H1 (cell line): ENCODE measurements around the gene CBX4. TPM values are rescaled to one million over a fixed set of nuclear protein-coding genes. Genes with fewer than 3 reads are reported as not detected.

Experiments
- ASH2L ChIP-seq: fragments of 200-600, 300-600 bp; sonication (generic); IDR thresholded peaks from one replicate; pipeline ENCODE4 v1.7.1; 2017; ENCODE audit warnings: low read length
- CEBPB ChIP-seq: IDR thresholded peaks from 2 replicates; pipeline ENCODE4 v1.6.1; 2012; ENCODE audit warnings: low read depth, low read length
- CHD1 ChIP-seq: IDR thresholded peaks from 2 replicates; pipeline ENCODE4 v1.6.1; 2012; ENCODE audit warnings: low read depth, low read length, improper control_type of control experiment
- CHD2 ChIP-seq: IDR thresholded peaks from 2 replicates; pipeline ENCODE4 v1.6.1; 2012; ENCODE audit warnings: low read length, improper control_type of control experiment
- CTBP2 ChIP-seq: IDR thresholded peaks from 2 replicates; pipeline ENCODE4 v1.7.0; 2011; ENCODE audit warnings: borderline replicate concordance, mild to moderate bottlenecking, moderate library complexity, mixed read lengths, low read length; ENCODE audit not compliant: insufficient read depth, insufficient read length
- EGR1 ChIP-seq: IDR thresholded peaks from 2 replicates; pipeline ENCODE4 v1.6.1; 2011; ENCODE audit warnings: low read depth, low read length, borderline replicate concordance
- EP300 ChIP-seq, 2 experiments: IDR thresholded peaks; 1 replicate in 1 of 2; 2 replicates in 1 of 2; pipeline ENCODE4 v1.6.1; 2011 to 2012; ENCODE audit warnings: low read depth in 2 of 2, low read length in 2 of 2, mild to moderate bottlenecking in 2 of 2, borderline replicate concordance in 1 of 2, inconsistent platforms in 1 of 2, moderate library complexity in 1 of 2
- GABPA ChIP-seq: IDR thresholded peaks from 2 replicates; pipeline ENCODE4 v1.6.1; 2011; ENCODE audit warnings: mild to moderate bottlenecking, low read length, moderate library complexity, borderline replicate concordance; ENCODE audit not compliant: insufficient read depth
- HDAC6 ChIP-seq: IDR thresholded peaks from one replicate; pipeline ENCODE4 v1.7.1; 2012; ENCODE audit warnings: low read depth, mild to moderate bottlenecking, inconsistent platforms, low read length, moderate library complexity
- JUN ChIP-seq: IDR thresholded peaks from 2 replicates; pipeline ENCODE4 v1.6.1; 2011; ENCODE audit warnings: low read depth, mild to moderate bottlenecking, improper control_type of control experiment, low read length
- KDM1A ChIP-seq: fragments of 200-600, 300-600 bp; sonication (generic); IDR thresholded peaks from 2 replicates; pipeline ENCODE4 v1.7.1; 2016; ENCODE audit warnings: mild to moderate bottlenecking, low read length, borderline replicate concordance
- KDM4A ChIP-seq: IDR thresholded peaks from one replicate; pipeline ENCODE4 v1.7.1; 2012; ENCODE audit warnings: low read depth, mild to moderate bottlenecking, moderate library complexity, low read length, inconsistent platforms; ENCODE audit not compliant: severe bottlenecking
- PHF8 ChIP-seq: fragments of 200-600 bp; sonication (generic); conservative IDR thresholded peaks from 2 replicates; pipeline ENCODE4 v1.7.1; 2012; ENCODE audit warnings: low read depth, mild to moderate bottlenecking, inconsistent platforms, low read length, moderate library complexity
- POLR2A ChIP-seq, 2 experiments: IDR thresholded peaks; 1 replicate in 1 of 2; 2 replicates in 1 of 2; pipeline ENCODE4 v1.6.1; 2011; ENCODE audit warnings: low read depth in 2 of 2, low read length in 2 of 2, mild to moderate bottlenecking in 2 of 2; ENCODE audit errors: control extremely low read depth in 1 of 2
- RAD21 ChIP-seq, 2 experiments: IDR thresholded peaks in 1 of 2; conservative IDR thresholded peaks in 1 of 2; 2 replicates each; pipeline ENCODE4 v1.6.1; 2011; ENCODE audit warnings: low read depth in 2 of 2, low read length in 2 of 2, improper control_type of control experiment in 1 of 2, inconsistent platforms in 1 of 2, mild to moderate bottlenecking in 1 of 2, moderate library complexity in 1 of 2
- SIX5 ChIP-seq: IDR thresholded peaks from 2 replicates; pipeline ENCODE4 v1.6.1; 2011; ENCODE audit warnings: mild to moderate bottlenecking, low read depth, low read length
- SP1 ChIP-seq: IDR thresholded peaks from 2 replicates; pipeline ENCODE4 v1.6.1; 2011; ENCODE audit warnings: low read depth, low read length
- SP2 ChIP-seq: IDR thresholded peaks from 2 replicates; pipeline ENCODE4 v1.6.1; 2012; ENCODE audit warnings: mild to moderate bottlenecking, low read length, inconsistent platforms
- SP4 ChIP-seq: IDR thresholded peaks from 2 replicates; pipeline ENCODE4 v1.6.1; 2012; ENCODE audit warnings: low read length, inconsistent platforms
- SRF ChIP-seq: IDR thresholded peaks from 2 replicates; pipeline ENCODE4 v1.6.1; 2011; ENCODE audit warnings: mild to moderate bottlenecking, low read depth, low read length, moderate library complexity
- TAF1 ChIP-seq: IDR thresholded peaks from 2 replicates; pipeline ENCODE4 v1.6.1; 2011; ENCODE audit warnings: mild to moderate bottlenecking, low read depth, low read length
- polyA plus RNA-seq, 7 experiments: library from polyadenylated mRNA; depleted of rRNA in 3 of 7; stranded (reverse) in 5 of 7; unstranded in 2 of 7; fragments of >200 nt in 5 of 7; fragments of 200-250 nt in 2 of 7; gene quantifications; 1 replicate in 5 of 7; 2 replicates in 1 of 7; 4 replicates in 1 of 7; pipeline versions ENCODE4 v1.2.1 to v1.2.3, GENCODE V29; 2011 to 2013; ENCODE audit warnings: missing spikeins in 2 of 7, mixed read lengths in 2 of 7
- total RNA-seq: library from RNA; stranded (reverse); fragmentation: NEBNext Ultra II Directional; extraction: Animal tissue kit (Norgen Biotek cat#: 25700); gene quantifications from 2 replicates; pipeline ENCODE4 v1.2.1, GENCODE V29; 2021
- TF ChIP-seq, protein P1 (sequence below): IDR thresholded peaks from 2 replicates; pipeline ENCODE4 v1.6.1; 2011; ENCODE audit warnings: low read length, improper control_type of control experiment

Gene CBX4
- total and polyA plus RNA-seq, 2 of the 8 experiments (the other 6 are each of a cell fraction or from before 2014, with no cell fraction given), result 1.8 to 4.0 TPM

DNA sequence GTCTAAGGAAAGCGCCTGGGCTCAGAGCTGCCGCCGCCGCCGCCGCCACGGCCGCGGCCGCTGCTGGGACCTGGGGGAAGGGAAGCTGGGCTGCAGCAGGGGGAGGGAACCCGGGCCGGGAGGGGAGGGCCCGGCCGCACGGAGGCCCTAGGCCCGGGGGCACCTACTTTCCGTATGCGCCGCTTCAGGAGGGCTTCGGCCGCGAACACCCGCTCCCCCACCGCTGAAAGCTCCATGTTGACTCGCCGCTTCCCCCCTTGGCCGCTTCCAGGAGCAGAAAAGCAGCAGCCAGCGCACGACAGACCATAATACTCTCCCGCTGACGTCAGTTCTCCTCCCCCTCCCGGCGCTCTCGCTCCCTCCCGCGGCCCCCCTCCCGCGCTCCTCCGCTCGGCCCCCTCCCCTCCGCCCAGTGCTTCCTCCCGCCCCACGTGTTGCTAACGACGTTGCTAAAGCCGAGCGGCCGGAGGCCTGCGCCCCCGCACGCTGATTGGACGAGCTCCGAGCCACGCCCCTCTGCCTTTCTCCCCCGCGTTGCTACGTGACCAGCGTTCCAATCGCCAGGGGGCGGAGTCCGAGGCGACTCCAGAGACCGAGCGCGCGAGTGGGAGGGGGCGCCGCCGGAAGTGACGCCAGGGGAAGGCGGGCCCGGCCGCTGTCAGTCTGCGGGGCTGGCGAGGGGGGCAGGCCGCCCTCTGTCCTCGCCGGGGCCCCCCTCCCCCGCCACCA, 42.3 kb downstream of the CBX4 start, which contains the start of gene CBX8 (continued):
- no peak; the same call in 1 of the 2 replicates for TF ChIP-seq EGR1
- peak; percentile 73; the same call in 1 of the 2 replicates for TF ChIP-seq TAF1
- no peak for TF ChIP-seq HDAC6
- no peak for TF ChIP-seq RAD21 (IDR thresholded peaks at IDR 0.05 in 1 of 2, conservative IDR thresholded peaks at IDR 0.05 in 1 of 2; ENCODE audit: low read depth in 2 of 2, low read length in 2 of 2)
- TF ChIP-seq KDM1A, result no peak
- TF ChIP-seq SP4, result 0 out of 2 replicates have a peak, but pooled peaks have one; percentile 23
- no peak for TF ChIP-seq CTBP2
- peak; percentile 49 for TF ChIP-seq ASH2L
- TF ChIP-seq PHF8, result peak; percentile 77
- TF ChIP-seq CHD1, result no peak
- peak; percentile 56 for TF ChIP-seq KDM4A
- no peak for TF ChIP-seq SRF
- no peak for TF ChIP-seq SIX5
- peak in 1 of 2 experiments; percentile 43; a peak in 1 of 3 replicates for TF ChIP-seq POLR2A (IDR thresholded peaks at IDR 0.05; ENCODE audit: control extremely low read depth in 1 of 2, low read depth in 2 of 2, low read length in 2 of 2)
- TF ChIP-seq, protein P1, sequence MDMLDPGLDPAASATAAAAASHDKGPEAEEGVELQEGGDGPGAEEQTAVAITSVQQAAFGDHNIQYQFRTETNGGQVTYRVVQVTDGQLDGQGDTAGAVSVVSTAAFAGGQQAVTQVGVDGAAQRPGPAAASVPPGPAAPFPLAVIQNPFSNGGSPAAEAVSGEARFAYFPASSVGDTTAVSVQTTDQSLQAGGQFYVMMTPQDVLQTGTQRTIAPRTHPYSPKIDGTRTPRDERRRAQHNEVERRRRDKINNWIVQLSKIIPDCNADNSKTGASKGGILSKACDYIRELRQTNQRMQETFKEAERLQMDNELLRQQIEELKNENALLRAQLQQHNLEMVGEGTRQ, result no peak
- no peak for TF ChIP-seq CEBPB
- TF ChIP-seq JUN, result no peak
- TF ChIP-seq GABPA, result peak; percentile 88; the same call in 1 of the 2 replicates
- peak; percentile 59; the same call in 1 of the 2 replicates for TF ChIP-seq SP1
- TF ChIP-seq EP300 (IDR thresholded peaks at IDR 0.05; ENCODE audit: borderline replicate concordance in 1 of 2, low read depth in 2 of 2, low read length in 2 of 2), result peak in 1 of 2 experiments; percentile 59; a peak in 1 of 3 replicates
- peak; percentile 37; the same call in 1 of the 2 replicates for TF ChIP-seq SP2
- TF ChIP-seq CHD2, result peak; percentile 65; the same call in 1 of the 2 replicates
